Liver (tissue), 9 donors: ENCODE results near the gene WFIKKN1. TPM values are rescaled to one million over a fixed set of nuclear protein-coding genes. Genes with fewer than 3 reads are reported as not detected.

Experiments used
- DNase-seq: peaks from one replicate; pipeline ENCODE4 v3.0.0-alpha.2; 2017; ENCODE audit warnings: low spot score
- H3K27ac ChIP-seq, 2 donors: one replicate each; pipeline ENCODE4 v1.7.0; 2013; ENCODE audit warnings: inconsistent platforms in 2 of 2, low read length in 2 of 2, control low read depth in 1 of 2, low read depth in 1 of 2, mild to moderate bottlenecking in 1 of 2
- H3K27me3 ChIP-seq, 4 donors: one replicate each; pipeline versions ENCODE4 v1.6.1 to v1.7.0; 2013; ENCODE audit warnings: low read length in 3 of 4, inconsistent platforms in 1 of 4, mild to moderate bottlenecking in 1 of 4, moderate library complexity in 1 of 4; ENCODE audit not compliant: control insufficient read depth in 4 of 4, insufficient read depth in 4 of 4
- H3K36me3 ChIP-seq, 4 donors: one replicate each; pipeline versions ENCODE4 v1.6.1 to v1.7.0; 2013; ENCODE audit warnings: low read length in 3 of 4, mild to moderate bottlenecking in 3 of 4, low read depth in 1 of 4, moderate library complexity in 1 of 4; ENCODE audit not compliant: control insufficient read depth in 4 of 4, insufficient read depth in 3 of 4
- H3K4me1 ChIP-seq, 4 donors: one replicate each; pipeline versions ENCODE4 v1.6.1 to v1.7.0; 2013; ENCODE audit warnings: low read length in 3 of 4, mild to moderate bottlenecking in 3 of 4, moderate library complexity in 1 of 4; ENCODE audit not compliant: control insufficient read depth in 4 of 4, insufficient read depth in 4 of 4
- H3K4me3 ChIP-seq, 3 donors: one replicate each; pipeline versions ENCODE4 v1.6.1 to v1.7.0; 2013; ENCODE audit warnings: low read length in 3 of 3, control low read depth in 1 of 3, low read depth in 1 of 3, mild to moderate bottlenecking in 1 of 3
- H3K9ac ChIP-seq, 2 donors: one replicate each; pipeline ENCODE4 v1.7.0; 2013; ENCODE audit warnings: low read length in 2 of 2, mild to moderate bottlenecking in 2 of 2, moderate library complexity in 2 of 2, control low read depth in 1 of 2, low read depth in 1 of 2
- H3K9me3 ChIP-seq, 4 donors: one replicate each; pipeline versions ENCODE4 v1.6.1 to v1.7.0; 2013; ENCODE audit warnings: low read length in 3 of 4; ENCODE audit not compliant: control insufficient read depth in 4 of 4
- EGR1 ChIP-seq, 2 donors: IDR thresholded peaks; 2 replicates each; pipeline ENCODE4 v1.6.1; 2016 to 2018; ENCODE audit warnings: antibody characterized with exemption in 2 of 2, low read depth in 2 of 2
- FOXA1 ChIP-seq: IDR thresholded peaks from 2 replicates; pipeline ENCODE4 v1.6.1; 2016; ENCODE audit warnings: antibody characterized with exemption
- FOXA2 ChIP-seq: IDR thresholded peaks from 2 replicates; pipeline ENCODE4 v1.6.1; 2016; ENCODE audit warnings: antibody characterized with exemption
- GABPA ChIP-seq, 2 donors: IDR thresholded peaks in 1 of 2; conservative IDR thresholded peaks in 1 of 2; 2 replicates each; pipeline ENCODE4 v1.6.1; 2016; ENCODE audit warnings: antibody characterized with exemption in 2 of 2, mild to moderate bottlenecking in 1 of 2, moderate library complexity in 1 of 2
- HNF4A ChIP-seq, 2 donors: conservative IDR thresholded peaks; 2 replicates each; pipeline ENCODE4 v1.6.1; 2016; ENCODE audit warnings: antibody characterized with exemption in 2 of 2, mild to moderate bottlenecking in 2 of 2
- HNF4G ChIP-seq: IDR thresholded peaks from 2 replicates; pipeline ENCODE4 v1.6.1; 2016; ENCODE audit warnings: antibody characterized with exemption
- JUND ChIP-seq, 2 donors: IDR thresholded peaks; 2 replicates each; pipeline ENCODE4 v1.6.1; 2016; ENCODE audit warnings: antibody characterized with exemption in 2 of 2
- NR2F2 ChIP-seq: IDR thresholded peaks from 2 replicates; pipeline ENCODE4 v1.6.1; 2016; ENCODE audit warnings: antibody characterized with exemption
- RAD21 ChIP-seq, 2 donors: IDR thresholded peaks; 2 replicates each; pipeline ENCODE4 v1.6.1; 2016; ENCODE audit warnings: antibody characterized with exemption in 2 of 2, mild to moderate bottlenecking in 2 of 2
- RXRA ChIP-seq, 2 donors: IDR thresholded peaks; 2 replicates each; pipeline ENCODE4 v1.6.1; 2017 to 2018; ENCODE audit warnings: antibody characterized with exemption in 2 of 2, mild to moderate bottlenecking in 1 of 2
- SP1 ChIP-seq: IDR thresholded peaks from 2 replicates; pipeline ENCODE4 v1.6.1; 2018; ENCODE audit warnings: antibody characterized with exemption, mild to moderate bottlenecking
- TAF1 ChIP-seq: conservative IDR thresholded peaks from 2 replicates; pipeline ENCODE4 v1.6.1; 2016; ENCODE audit warnings: antibody characterized with exemption, mild to moderate bottlenecking
- YY1 ChIP-seq: IDR thresholded peaks from 2 replicates; pipeline ENCODE4 v1.6.1; 2016; ENCODE audit warnings: antibody characterized with exemption, mild to moderate bottlenecking
- WGBS: extraction: QIAGEN DNeasy Blood & Tissue Kit; methylation state at CpG from one replicate; pipeline ENCODE4 v1.1.7; 2013; 5-methylcytosine and 5-hydroxymethylcytosine counted together
- polyA plus RNA-seq, 2 donors: library from polyadenylated mRNA; stranded (reverse) in 1 of 2; unstranded in 1 of 2; fragments of 200-250 nt in 1 of 2; fragments of >200 nt in 1 of 2; fragmentation: Nextera tagmentation in 1 of 2; extraction: Ambion mirVana in 1 of 2; gene quantifications; one replicate each; pipeline versions ENCODE4 v1.2.1 to v1.2.3, GENCODE V29; 2013 to 2015
- total RNA-seq, 2 donors: library from RNA; depleted of rRNA; stranded (reverse); fragments of >200 nt; gene quantifications; one replicate each; pipeline ENCODE4 v1.2.3, GENCODE V29; 2014
- TF ChIP-seq, protein P1 (sequence below): IDR thresholded peaks from 2 replicates; pipeline ENCODE4 v1.6.1; 2016; ENCODE audit warnings: antibody characterized with exemption
- TF ChIP-seq, protein P2 (sequence below): IDR thresholded peaks from 2 replicates; pipeline ENCODE4 v1.6.1; 2016; ENCODE audit warnings: antibody characterized with exemption
- TF ChIP-seq, protein P3 (sequence below): fragments of 150-350 bp; IDR thresholded peaks from 2 replicates; pipeline ENCODE4 v1.5.1; 2017; ENCODE audit warnings: improper control_type of control experiment, low read depth, low read length; ENCODE audit not compliant: missing input control
- TF ChIP-seq, protein P4 (sequence below): IDR thresholded peaks from 2 replicates; pipeline ENCODE4 v1.6.1; 2016; ENCODE audit warnings: antibody characterized with exemption, mild to moderate bottlenecking
- TF ChIP-seq, protein P5 (sequence below): IDR thresholded peaks from 2 replicates; pipeline ENCODE4 v1.6.1; 2016; ENCODE audit warnings: antibody characterized with exemption
- donor health status: healthy.
- donor health status: healthy.
- donor health status: healthy.
- donor health status: healthy.
- donor health status: healthy.

WFIKKN1 gene
- total and polyA plus RNA-seq, 4 donors = 0.19 to 1.2 (median 0.46) TPM

DNA sequence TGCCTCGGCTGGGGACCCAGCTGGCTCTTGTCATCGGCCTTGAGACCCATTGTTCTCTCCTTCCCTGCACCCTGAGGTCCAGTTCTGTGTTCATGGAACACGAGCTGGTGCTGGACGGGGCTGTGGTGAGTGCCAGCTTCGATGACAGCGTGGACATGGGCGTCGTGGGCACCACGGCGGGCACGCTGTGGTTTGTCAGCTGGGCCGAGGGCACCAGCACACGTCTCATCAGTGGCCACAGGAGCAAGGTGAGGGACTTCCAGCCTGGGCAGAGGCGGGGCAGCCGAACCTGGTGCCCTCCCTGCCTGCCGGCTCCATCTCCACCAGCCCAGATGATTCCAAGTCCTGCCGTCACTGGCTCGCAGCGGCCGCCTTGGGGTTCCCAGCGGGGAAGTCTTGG is 31.8 kb downstream of the WFIKKN1 start:
- TF ChIP-seq RAD21 (IDR thresholded peaks at IDR 0.05) = no peak
- TF ChIP-seq, protein P1, sequence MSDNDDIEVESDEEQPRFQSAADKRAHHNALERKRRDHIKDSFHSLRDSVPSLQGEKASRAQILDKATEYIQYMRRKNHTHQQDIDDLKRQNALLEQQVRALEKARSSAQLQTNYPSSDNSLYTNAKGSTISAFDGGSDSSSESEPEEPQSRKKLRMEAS = no peak
- no peak for TF ChIP-seq GABPA (IDR thresholded peaks at IDR 0.05 in 1 of 2, conservative IDR thresholded peaks at IDR 0.05 in 1 of 2)
- no peak for TF ChIP-seq RXRA (IDR thresholded peaks at IDR 0.05)
- TF ChIP-seq TAF1 = no peak
- TF ChIP-seq FOXA1 = no peak
- TF ChIP-seq, protein P2, sequence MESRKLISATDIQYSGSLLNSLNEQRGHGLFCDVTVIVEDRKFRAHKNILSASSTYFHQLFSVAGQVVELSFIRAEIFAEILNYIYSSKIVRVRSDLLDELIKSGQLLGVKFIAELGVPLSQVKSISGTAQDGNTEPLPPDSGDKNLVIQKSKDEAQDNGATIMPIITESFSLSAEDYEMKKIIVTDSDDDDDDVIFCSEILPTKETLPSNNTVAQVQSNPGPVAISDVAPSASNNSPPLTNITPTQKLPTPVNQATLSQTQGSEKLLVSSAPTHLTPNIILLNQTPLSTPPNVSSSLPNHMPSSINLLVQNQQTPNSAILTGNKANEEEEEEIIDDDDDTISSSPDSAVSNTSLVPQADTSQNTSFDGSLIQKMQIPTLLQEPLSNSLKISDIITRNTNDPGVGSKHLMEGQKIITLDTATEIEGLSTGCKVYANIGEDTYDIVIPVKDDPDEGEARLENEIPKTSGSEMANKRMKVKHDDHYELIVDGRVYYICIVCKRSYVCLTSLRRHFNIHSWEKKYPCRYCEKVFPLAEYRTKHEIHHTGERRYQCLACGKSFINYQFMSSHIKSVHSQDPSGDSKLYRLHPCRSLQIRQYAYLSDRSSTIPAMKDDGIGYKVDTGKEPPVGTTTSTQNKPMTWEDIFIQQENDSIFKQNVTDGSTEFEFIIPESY = no peak
- TF ChIP-seq, protein P3, sequence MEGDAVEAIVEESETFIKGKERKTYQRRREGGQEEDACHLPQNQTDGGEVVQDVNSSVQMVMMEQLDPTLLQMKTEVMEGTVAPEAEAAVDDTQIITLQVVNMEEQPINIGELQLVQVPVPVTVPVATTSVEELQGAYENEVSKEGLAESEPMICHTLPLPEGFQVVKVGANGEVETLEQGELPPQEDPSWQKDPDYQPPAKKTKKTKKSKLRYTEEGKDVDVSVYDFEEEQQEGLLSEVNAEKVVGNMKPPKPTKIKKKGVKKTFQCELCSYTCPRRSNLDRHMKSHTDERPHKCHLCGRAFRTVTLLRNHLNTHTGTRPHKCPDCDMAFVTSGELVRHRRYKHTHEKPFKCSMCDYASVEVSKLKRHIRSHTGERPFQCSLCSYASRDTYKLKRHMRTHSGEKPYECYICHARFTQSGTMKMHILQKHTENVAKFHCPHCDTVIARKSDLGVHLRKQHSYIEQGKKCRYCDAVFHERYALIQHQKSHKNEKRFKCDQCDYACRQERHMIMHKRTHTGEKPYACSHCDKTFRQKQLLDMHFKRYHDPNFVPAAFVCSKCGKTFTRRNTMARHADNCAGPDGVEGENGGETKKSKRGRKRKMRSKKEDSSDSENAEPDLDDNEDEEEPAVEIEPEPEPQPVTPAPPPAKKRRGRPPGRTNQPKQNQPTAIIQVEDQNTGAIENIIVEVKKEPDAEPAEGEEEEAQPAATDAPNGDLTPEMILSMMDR = no peak
- TF ChIP-seq, protein P4, sequence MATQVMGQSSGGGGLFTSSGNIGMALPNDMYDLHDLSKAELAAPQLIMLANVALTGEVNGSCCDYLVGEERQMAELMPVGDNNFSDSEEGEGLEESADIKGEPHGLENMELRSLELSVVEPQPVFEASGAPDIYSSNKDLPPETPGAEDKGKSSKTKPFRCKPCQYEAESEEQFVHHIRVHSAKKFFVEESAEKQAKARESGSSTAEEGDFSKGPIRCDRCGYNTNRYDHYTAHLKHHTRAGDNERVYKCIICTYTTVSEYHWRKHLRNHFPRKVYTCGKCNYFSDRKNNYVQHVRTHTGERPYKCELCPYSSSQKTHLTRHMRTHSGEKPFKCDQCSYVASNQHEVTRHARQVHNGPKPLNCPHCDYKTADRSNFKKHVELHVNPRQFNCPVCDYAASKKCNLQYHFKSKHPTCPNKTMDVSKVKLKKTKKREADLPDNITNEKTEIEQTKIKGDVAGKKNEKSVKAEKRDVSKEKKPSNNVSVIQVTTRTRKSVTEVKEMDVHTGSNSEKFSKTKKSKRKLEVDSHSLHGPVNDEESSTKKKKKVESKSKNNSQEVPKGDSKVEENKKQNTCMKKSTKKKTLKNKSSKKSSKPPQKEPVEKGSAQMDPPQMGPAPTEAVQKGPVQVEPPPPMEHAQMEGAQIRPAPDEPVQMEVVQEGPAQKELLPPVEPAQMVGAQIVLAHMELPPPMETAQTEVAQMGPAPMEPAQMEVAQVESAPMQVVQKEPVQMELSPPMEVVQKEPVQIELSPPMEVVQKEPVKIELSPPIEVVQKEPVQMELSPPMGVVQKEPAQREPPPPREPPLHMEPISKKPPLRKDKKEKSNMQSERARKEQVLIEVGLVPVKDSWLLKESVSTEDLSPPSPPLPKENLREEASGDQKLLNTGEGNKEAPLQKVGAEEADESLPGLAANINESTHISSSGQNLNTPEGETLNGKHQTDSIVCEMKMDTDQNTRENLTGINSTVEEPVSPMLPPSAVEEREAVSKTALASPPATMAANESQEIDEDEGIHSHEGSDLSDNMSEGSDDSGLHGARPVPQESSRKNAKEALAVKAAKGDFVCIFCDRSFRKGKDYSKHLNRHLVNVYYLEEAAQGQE = no peak
- TF ChIP-seq, protein P5, sequence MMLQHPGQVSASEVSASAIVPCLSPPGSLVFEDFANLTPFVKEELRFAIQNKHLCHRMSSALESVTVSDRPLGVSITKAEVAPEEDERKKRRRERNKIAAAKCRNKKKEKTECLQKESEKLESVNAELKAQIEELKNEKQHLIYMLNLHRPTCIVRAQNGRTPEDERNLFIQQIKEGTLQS = no peak
- TF ChIP-seq JUND (IDR thresholded peaks at IDR 0.05) = no peak
- TF ChIP-seq YY1 = no peak
- no peak for TF ChIP-seq EGR1 (IDR thresholded peaks at IDR 0.05; ENCODE audit: low read depth in 2 of 2)
- WGBS = 96% methylated on average over 21 of the region's 21 CpGs
- H3K27me3 ChIP-seq = no peaks in the 10 kb centered on the region
- no peaks in the 10 kb centered on the region for H3K9me3 ChIP-seq
- DNase-seq = no peak
- H3K4me1 ChIP-seq = peaks cover 14 to 26% (median 18%) of the 10 kb centered on the region in 4 donors
- no peak overlapping the region for H3K27ac ChIP-seq
- peaks cover 0 to 2% (median 0%) of the 10 kb centered on the region in 4 donors for H3K36me3 ChIP-seq
- no peak overlapping the region for H3K4me3 ChIP-seq
- no peak overlapping the region for H3K9ac ChIP-seq

- Histone ChIP-seq H3K4me3 (no peak overlapping the region), H3K27me3 (no peaks in the 10 kb centered on the region), H3K36me3 (peaks cover 0 to 16% (median 7%) of the 10 kb centered on the region in 4 donors), H3K4me1 (peaks cover 10 to 29% (median 21%) of the 10 kb centered on the region in 4 donors), H3K9ac (no peak overlapping the region), H3K27ac (no peak overlapping the region), H3K9me3 (no peaks in the 10 kb centered on the region)
- 96% methylated on average over 13 of the region's 13 CpGs for WGBS
- TF ChIP-seq NR2F2 (no peak), TAF1 (no peak), RAD21 (IDR thresholded peaks at IDR 0.05) (no peak), EGR1 (IDR thresholded peaks at IDR 0.05; ENCODE audit: low read depth in 2 of 2) (no peak), FOXA2 (no peak), GABPA (IDR thresholded peaks at IDR 0.05 in 1 of 2, conservative IDR thresholded peaks at IDR 0.05 in 1 of 2) (no peak), HNF4G (no peak), JUND (IDR thresholded peaks at IDR 0.05) (no peak), HNF4A (conservative IDR thresholded peaks at IDR 0.05) (no peak), SP1 (no peak), FOXA1 (no peak), YY1 (no peak)
- TF ChIP-seq, protein P2 = no peak
- TF ChIP-seq, protein P1 = no peak
- no peak for DNase-seq
Observed at GRCh38 chr16:666572-666971, 35.8 kb downstream of the WFIKKN1 start.
